Pancreas (tissue), 10 donors: Measurements from ENCODE around the gene CHCHD5. TPM values are rescaled to one million over a fixed set of nuclear protein-coding genes. Genes with fewer than 3 reads are reported as not detected.
"Not testable (repeated sequence)": the region's sequence is repeated elsewhere in the genome, so short reads cannot be mapped to it uniquely, and the experiment has no call there.

Source experiments
- ATAC-seq, 4 donors: fragments of 200-7000 bp; cut with Tn5 transposase; one replicate each; pipeline versions ENCODE4 v1.8.0 to v1.9.1; 2020; ENCODE audit warnings: mild to moderate bottlenecking in 4 of 4, moderate library complexity in 4 of 4
- DNase-seq, 6 donors: peaks; one replicate each; pipeline ENCODE4 v3.0.0-alpha.2; 2020
- FAIRE-seq: peaks from 2 replicates; lab custom pipeline; 2012; peaks lifted over from hg19 to GRCh38; lab: Jason Lieb, UNC
- H3K27ac ChIP-seq, 4 donors: fragments of 200-600 bp; sonication (generic); 1 replicate in 3 of 4; 2 replicates in 1 of 4; pipeline versions ENCODE4 v1.5.0 to v1.8.0; 2020
- H3K27me3 ChIP-seq, 4 donors: fragments of 200-600 bp; one replicate each; pipeline ENCODE4 v1.8.0; 2021
- H3K36me3 ChIP-seq, 3 donors: fragments of 200-600 bp; sonication (generic) in 1 of 3; one replicate each; pipeline versions ENCODE4 v1.5.0 to v1.8.0; 2020 to 2021
- H3K4me1 ChIP-seq, 3 donors: fragments of 200-600 bp; one replicate each; pipeline ENCODE4 v1.8.0; 2021
- H3K4me3 ChIP-seq, 4 donors: fragments of 200-600 bp; sonication (generic) in 2 of 4; one replicate each; pipeline versions ENCODE4 v1.5.0 to v1.8.0; 2020 to 2021
- H3K9me3 ChIP-seq, 4 donors: fragments of 200-600 bp; one replicate each; pipeline ENCODE4 v1.8.0; 2021
- WGBS, 2 donors: extraction: QIAGEN DNeasy Blood & Tissue Kit; methylation state at CpG; one replicate each; pipeline ENCODE4 v1.1.7; 2013; 5-methylcytosine and 5-hydroxymethylcytosine counted together
- intact Hi-C, 3 donors: fragments of 100-400 bp; cut with DNase I; formaldehyde crosslinking; loops; one replicate each; pipeline versions ENCODE4 v1.11.1 to v1.14.2; 2022
- polyA plus RNA-seq, 2 donors: library from polyadenylated mRNA; stranded (reverse); fragments of 200-250 nt; gene quantifications; one replicate each; pipeline ENCODE4 v1.2.3, GENCODE V29; 2013
- total RNA-seq, 6 donors: library from RNA; stranded (reverse); fragmentation: NEBNext Ultra II Directional in 4 of 6; extraction: Animal tissue kit (Norgen Biotek cat#: 25700) in 4 of 6; gene quantifications; one replicate each; pipeline versions ENCODE4 v1.2.1 to v1.2.4, GENCODE V29; 2021 to 2023
- TF ChIP-seq, protein P1 (sequence below), 4 donors: fragments of 200-600 bp; sonication (generic) in 3 of 4; IDR thresholded peaks; one replicate each; pipeline versions ENCODE4 v1.5.0 to v1.8.0; 2021; ENCODE audit warnings: antibody characterized with exemption in 4 of 4
- donor health status: healthy with polysubstance abuse.
- donor health status: DM: no; HTN: no; CAD: no; lungs with moderate emphysema.
- donor health status: DM: no; HTN: no; CAD: no.
- donor health status: control.
- donor health status: control.
- donor health status: Bipolar disorder and iron deficiency.
- donor health status: DM: yes; HTN: yes; CAD: no.
- donor health status: DM: no; HTN: no; CAD: no.
- donor health status: DM: no; HTN: no; CAD: no.
- donor health status: DM: yes; HTN: yes; CAD: no.

CHCHD5 gene
- total and polyA plus RNA-seq, 8 donors: 17.2 to 36.4 (median 27.3) TPM

DNA sequence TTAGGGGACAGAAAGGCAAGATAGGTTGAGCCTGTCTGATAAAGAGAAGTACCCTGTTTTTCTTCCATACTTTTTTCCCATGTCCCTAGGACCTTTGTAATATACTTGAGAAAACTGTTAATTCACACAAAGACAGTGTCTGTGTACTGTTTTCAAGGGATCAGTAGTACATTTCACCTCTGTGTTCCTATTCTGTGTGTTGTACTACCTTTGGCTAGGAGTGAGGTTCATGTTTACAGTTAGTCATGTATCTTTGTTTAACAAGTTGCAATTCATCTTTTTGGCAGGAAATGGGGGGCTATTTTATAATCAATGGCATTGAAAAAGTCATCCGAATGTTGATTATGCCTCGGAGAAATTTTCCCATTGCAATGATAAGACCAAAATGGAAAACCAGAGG is 35.4 kb upstream of the CHCHD5 start:
- ATAC-seq (no peak), DNase-seq (no peak), FAIRE-seq (no peak)
- TF ChIP-seq, protein P1, sequence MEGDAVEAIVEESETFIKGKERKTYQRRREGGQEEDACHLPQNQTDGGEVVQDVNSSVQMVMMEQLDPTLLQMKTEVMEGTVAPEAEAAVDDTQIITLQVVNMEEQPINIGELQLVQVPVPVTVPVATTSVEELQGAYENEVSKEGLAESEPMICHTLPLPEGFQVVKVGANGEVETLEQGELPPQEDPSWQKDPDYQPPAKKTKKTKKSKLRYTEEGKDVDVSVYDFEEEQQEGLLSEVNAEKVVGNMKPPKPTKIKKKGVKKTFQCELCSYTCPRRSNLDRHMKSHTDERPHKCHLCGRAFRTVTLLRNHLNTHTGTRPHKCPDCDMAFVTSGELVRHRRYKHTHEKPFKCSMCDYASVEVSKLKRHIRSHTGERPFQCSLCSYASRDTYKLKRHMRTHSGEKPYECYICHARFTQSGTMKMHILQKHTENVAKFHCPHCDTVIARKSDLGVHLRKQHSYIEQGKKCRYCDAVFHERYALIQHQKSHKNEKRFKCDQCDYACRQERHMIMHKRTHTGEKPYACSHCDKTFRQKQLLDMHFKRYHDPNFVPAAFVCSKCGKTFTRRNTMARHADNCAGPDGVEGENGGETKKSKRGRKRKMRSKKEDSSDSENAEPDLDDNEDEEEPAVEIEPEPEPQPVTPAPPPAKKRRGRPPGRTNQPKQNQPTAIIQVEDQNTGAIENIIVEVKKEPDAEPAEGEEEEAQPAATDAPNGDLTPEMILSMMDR (IDR thresholded peaks at IDR 0.05): no peak
- WGBS, 2 donors: 53 to 54% methylated on average over 2 of the region's 2 CpGs
- no peak overlapping the region for H3K27ac ChIP-seq
- no peaks in the 10 kb centered on the region for H3K27me3 ChIP-seq
- H3K4me3 ChIP-seq: no peak overlapping the region
- H3K4me1 ChIP-seq: peaks cover 0 to 8% (median 0%) of the 10 kb centered on the region in 3 donors
- intact Hi-C loops: no loop called here
- H3K36me3 ChIP-seq: peaks cover 4 to 41% (median 19%) of the 10 kb centered on the region in 3 donors
- H3K9me3 ChIP-seq: no peaks in the 10 kb centered on the region

DNA sequence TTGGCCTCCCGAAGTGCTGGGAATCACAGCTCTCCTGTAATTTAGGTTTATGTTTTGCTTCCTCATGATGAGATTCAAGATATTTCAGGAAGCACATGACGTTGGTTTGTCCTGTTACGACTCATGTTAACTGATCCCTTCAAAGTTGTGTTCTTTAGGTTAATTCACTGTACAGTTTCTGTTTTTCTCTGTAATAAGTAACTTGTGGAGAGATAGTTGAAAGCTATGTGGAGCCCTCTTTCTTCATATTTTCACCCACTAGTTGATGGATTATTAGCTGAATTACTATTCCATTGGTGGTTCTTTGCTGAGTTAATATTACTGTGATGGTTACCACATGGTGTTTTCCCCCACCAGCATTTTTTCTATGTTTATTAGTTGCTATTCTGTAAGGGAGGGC is 18.3 kb upstream of the CHCHD5 start:
- intact Hi-C loops: no loop called here
- Histone ChIP-seq H3K9me3 (no peaks in the 10 kb centered on the region), H3K4me3 (no peak overlapping the region), H3K27me3 (no peaks in the 10 kb centered on the region), H3K4me1 (no peaks in the 10 kb centered on the region), H3K36me3 (peaks cover 0 to 49% (median 17%) of the 10 kb centered on the region in 3 donors), H3K27ac (no peak overlapping the region)
- 86 to 92% methylated on average over 3 of the region's 3 CpGs for WGBS, 2 donors
- no peak for FAIRE-seq
- TF ChIP-seq, protein P1 (IDR thresholded peaks at IDR 0.05): no peak
- no peak for ATAC-seq
- no peak for DNase-seq

DNA sequence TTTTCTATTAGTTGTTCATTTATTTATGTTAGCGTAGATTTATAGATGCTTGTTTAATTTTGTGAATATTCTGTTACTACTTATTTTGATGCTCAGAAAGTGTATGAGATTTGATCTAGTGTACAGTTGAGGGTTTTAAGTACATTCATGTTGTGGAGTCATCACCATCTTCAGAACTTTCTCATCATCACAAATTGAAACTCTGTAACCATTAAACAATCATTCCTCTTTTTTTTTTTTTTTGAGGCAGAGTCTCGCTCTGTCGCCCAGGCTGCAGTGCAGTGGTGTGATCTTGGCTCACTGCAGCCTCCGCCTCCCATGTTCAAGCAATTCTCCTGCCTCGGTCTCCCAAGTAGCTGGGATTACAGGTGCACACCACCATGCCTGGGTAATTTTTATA is 17.9 kb upstream of the CHCHD5 start:
- H3K4me3 ChIP-seq, H3K27ac ChIP-seq, H3K9me3 ChIP-seq, DNase-seq, FAIRE-seq, H3K27me3 ChIP-seq, ATAC-seq, intact Hi-C loops, H3K4me1 ChIP-seq: not testable (repeated sequence)
- H3K36me3 ChIP-seq: peaks cover 0 to 52% (median 15%) of the 10 kb centered on the region in 3 donors
- 96 to 99% methylated on average over 5 of the region's 5 CpGs for WGBS, 2 donors

DNA sequence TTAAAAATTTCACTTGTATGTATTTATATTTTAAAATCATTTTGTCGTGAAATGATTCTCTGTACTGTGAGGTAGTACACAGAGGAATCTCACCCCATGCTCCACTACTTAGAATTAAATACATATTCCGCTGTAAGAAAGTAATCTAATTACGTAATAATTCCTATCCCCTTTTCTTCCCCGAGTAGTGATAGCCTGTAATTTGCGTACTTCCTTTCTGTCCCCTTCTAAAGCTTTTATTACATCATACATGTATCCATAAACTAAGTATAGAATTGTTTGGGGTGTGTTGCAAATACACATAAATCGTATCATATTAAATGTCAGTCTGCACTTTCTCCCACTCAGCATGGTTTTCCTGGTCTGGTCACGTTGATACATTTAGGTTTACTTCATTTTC is 12.4 kb upstream of the CHCHD5 start:
- intact Hi-C loops: no loop called here
- WGBS, 2 donors: 80 to 86% methylated on average over 7 of the region's 7 CpGs
- FAIRE-seq (no peak), ATAC-seq (no peak), DNase-seq (no peak)
- TF ChIP-seq, protein P1 (IDR thresholded peaks at IDR 0.05): no peak
- H3K4me1 ChIP-seq: no peaks in the 10 kb centered on the region
- no peak overlapping the region for H3K4me3 ChIP-seq
- H3K27ac ChIP-seq: no peak overlapping the region
- H3K36me3 ChIP-seq: peaks cover 0 to 82% (median 28%) of the 10 kb centered on the region in 3 donors
- H3K27me3 ChIP-seq: no peaks in the 10 kb centered on the region
- no peaks in the 10 kb centered on the region for H3K9me3 ChIP-seq

DNA sequence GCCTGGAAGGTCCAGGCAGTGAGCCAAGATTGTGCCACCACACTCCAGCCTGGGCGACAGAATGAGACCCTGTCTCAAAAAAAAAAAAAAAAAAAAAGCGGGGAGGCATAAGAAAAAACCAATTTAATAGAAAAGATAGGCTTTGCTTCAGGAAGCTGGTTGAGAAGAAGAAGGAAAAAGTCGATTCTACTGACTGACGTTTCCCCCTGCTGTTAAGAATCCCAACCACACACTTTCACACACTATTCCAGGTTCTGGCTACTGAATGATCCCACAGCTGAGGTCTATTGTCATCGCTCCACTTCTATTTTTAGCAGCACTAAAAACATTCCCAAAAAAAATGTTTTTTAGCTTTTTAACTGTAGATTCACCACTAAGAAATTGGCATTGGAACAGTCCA is 6.7 kb upstream of the CHCHD5 start:
- no peaks in the 10 kb centered on the region for H3K9me3 ChIP-seq
- FAIRE-seq (no peak), ATAC-seq (no peak), DNase-seq (no peak)
- H3K36me3 ChIP-seq: peaks cover 0 to 31% (median 19%) of the 10 kb centered on the region in 3 donors
- intact Hi-C loops: no loop called here
- TF ChIP-seq, protein P1 (IDR thresholded peaks at IDR 0.05): no peak
- 31 to 52% methylated on average over 4 to 5 of the region's 5 CpGs for WGBS, 2 donors
- peaks cover 4 to 9% (median 5%) of the 10 kb centered on the region in 3 donors for H3K4me1 ChIP-seq
- no peak overlapping the region for H3K4me3 ChIP-seq
- H3K27ac ChIP-seq: no peak overlapping the region
- H3K27me3 ChIP-seq: no peaks in the 10 kb centered on the region
